ENCODE results near the gene RINL. TPM values are rescaled to one million over a fixed set of nuclear protein-coding genes. Genes with fewer than 3 reads are reported as not detected.
"Not testable (repeated sequence)": the region's sequence is repeated elsewhere in the genome, so short reads cannot be mapped to it uniquely, and the experiment has no call there.

The RINL gene
- total RNA-seq, 1 experiment from 2014 or later: 5.2 TPM

GRCh38 chr19:38875656-38876395 is 2.2 kb downstream of the RINL start:
- no peak for DNase-seq (ENCODE audit: low read depth)

- not testable (repeated sequence) for DNase-seq (ENCODE audit: low read depth)
Observed at GRCh38 chr19:38873400-38873799, 4.7 kb downstream of the RINL start.

DNA sequence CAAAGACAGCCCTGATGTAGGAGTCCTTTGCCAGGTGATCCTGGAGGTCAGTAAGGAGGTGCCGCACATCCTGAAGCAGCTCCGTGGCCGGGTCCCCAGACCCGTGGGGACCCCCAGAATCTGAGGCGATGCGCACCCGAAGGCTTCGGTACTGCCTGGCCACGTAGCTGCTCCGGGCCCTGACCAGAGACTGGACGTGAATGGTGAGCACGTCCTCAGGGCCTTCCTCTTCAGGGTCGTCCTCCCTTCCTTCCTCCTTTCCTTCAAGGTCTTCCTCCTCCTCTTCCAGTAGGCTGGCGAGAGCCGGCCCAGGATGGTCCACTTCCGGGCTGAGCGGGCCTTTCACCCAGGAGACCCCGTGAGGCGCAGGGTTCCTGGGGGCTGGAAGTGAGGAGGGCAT is 7.5 kb downstream of the RINL start:
- no peak for DNase-seq (ENCODE audit: low read depth)

- DNase-seq (ENCODE audit: low read depth): no peak
Observed at GRCh38 chr19:38869836-38870607, 8.1 kb downstream of the RINL start.

DNA sequence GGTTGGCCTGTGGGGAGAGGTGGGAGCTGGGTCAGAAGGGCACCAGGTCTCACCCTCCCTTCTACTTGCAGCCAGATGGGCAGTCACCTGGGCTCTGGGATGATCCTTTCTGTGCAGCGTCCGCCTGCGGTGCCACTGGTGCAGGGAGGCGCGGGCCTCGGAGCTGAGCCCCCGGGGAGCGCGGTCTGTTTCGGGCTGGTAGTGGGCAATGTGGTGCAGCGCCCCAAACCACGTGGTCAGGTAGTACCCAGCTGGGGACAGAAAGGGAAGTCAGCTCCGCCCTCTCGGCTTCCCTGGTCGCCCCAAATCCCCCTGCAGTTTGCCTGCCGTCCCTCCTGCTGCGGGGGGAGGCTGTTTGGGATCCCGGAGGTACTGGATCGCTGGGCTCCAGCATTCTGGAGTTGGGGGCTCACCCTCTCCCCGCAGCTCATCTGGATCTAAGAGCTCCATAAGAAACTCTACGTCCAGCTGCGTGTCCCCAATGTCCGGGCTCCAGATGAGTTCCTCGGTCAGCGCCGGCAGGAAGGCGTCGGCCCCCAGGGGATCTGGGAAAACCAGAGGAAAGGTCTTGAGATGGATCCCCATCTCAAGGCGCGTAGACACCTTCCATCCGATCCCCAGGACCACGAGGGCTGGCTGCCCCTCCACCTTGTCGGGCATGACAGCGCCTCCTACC is 8.8 kb downstream of the RINL start:
- no peak for DNase-seq (ENCODE audit: low read depth)

- DNase-seq (ENCODE audit: low read depth): no peak
Observed at GRCh38 chr19:38868551-38868950, 9.5 kb downstream of the RINL start.

GRCh38 chr19:38867171-38867780 is 10.8 kb downstream of the RINL start:
- no peak for DNase-seq (ENCODE audit: low read depth)

DNA sequence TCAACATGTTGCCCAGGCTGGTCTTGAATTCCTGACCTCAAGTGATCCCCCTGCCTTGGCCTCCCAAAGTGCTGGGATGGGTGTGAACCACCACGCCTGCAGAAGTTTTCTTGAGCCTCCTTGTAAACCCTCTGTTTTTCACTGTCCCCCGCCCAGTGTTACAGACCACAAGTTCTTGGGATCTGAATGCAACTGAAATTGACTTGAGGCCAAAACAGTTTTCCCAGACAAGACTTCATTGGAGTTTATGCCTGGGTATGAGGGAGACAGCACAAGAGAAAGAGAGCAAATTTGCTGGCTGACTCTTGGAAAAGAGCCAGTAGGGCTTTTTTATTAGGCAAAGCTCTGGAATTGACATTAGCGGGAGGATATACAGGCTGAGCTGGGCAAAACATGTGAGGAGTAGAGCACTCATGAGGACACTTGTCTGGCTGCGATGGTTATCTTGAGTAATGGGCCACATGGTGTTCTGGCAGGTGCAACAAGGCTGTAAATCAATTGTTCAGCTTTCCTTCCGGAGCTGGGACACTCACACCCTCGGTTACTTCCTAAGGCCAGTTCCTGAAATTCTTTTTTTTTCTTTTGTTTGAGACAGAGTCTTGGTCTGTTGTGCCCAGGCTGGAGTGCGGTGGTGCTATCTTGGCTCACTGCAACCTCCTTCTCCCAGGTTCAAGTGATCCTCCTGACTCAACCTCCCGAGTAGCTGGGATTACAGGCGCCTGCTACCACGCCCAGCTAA is 15.6 kb downstream of the RINL start:
- DNase-seq (ENCODE audit: low read depth): peak; percentile 18

- no peak for DNase-seq (ENCODE audit: low read depth)
Observed at GRCh38 chr19:38861368-38861767, 16.7 kb downstream of the RINL start.

GRCh38 chr19:38859631-38860204 is 18.4 kb downstream of the RINL start:
- not testable (repeated sequence) for DNase-seq (ENCODE audit: low read depth)

- no peak for DNase-seq (ENCODE audit: low read depth)
Observed at GRCh38 chr19:38856813-38857212, 21.3 kb downstream of the RINL start.

- DNase-seq (ENCODE audit: low read depth): not testable (repeated sequence)
Observed at GRCh38 chr19:38855751-38856150, 22.3 kb downstream of the RINL start.

- DNase-seq (ENCODE audit: low read depth): not testable (repeated sequence)
Observed at GRCh38 chr19:38854961-38855360, 23.1 kb downstream of the RINL start.

GRCh38 chr19:38853214-38853613 is 24.9 kb downstream of the RINL start:
- no peak for DNase-seq (ENCODE audit: low read depth)

DNA sequence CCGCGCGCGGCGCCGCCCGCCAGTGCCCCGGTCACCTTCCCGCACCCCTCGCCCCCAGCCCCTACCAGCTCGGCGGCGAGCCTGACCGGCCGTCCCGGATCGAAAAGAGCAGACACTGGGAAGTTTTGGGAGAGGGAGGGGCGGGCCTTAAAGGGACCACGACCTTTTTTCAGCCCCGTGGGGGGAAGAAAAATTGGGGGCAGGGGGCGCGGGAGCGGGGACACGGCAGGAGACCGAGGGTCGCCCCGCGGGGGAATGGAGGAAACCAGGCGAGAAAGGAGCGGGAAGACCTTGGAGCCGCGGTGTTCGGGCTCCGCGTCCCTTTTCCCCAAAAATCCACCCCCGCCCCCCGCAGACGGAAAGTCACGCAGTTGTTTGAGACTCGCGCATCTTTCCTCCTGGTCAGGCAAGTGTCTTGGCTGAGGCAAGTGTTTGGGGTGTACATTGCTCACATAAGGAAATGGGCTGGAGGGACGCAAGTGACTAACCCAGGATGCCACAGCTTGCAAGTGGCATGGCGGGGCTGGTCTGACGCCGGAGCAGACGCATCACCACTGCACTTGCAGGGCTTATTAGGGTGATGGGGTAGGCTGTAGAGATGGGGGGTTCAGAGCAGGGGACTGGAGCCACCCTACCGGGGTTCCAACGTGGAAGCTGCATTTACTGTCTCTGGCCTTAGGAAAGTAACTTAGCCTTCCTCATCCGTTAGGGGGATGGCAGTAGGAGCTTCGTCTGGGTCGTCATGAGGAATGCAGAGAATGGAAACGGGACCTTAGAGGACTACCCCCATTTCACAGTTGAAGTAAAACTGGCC is 25.6 kb downstream of the RINL start:
- DNase-seq (ENCODE audit: low read depth): peak; percentile 59

GRCh38 chr19:38851622-38852230 is 26.3 kb downstream of the RINL start:
- peak; percentile 80 for DNase-seq (ENCODE audit: low read depth)

DNA sequence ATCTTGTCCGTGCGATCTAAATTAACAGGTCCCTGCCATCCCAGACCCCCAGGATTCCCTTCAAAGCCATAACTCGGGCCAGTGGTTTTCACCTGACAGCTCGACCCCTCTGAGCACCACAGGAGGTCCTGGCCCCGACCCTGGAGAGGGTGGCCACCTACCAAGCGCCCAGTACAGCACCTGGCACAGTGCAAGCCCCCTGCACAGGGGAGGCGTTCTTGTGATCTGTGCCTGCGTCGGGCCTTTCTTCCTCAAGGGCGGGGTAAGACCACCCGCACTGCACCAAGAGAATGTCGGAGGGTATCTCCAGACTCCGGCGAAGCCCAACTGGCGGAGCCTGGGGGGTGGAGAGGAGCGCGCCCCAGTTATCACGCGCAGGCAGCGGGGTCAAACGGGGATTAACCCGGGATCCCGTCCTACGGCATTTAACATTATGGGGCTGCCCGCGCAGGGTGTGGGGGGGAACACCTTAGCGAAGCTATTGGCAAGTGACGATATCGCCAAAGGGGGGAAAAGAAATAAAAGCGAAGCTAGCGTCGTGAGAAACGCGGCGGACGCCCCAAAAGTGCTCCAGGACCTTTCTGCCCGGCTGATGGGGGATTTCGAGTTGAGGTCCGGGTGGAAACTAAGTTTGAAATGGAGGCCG is 27.0 kb downstream of the RINL start:
- no peak for DNase-seq (ENCODE audit: low read depth)

DNA sequence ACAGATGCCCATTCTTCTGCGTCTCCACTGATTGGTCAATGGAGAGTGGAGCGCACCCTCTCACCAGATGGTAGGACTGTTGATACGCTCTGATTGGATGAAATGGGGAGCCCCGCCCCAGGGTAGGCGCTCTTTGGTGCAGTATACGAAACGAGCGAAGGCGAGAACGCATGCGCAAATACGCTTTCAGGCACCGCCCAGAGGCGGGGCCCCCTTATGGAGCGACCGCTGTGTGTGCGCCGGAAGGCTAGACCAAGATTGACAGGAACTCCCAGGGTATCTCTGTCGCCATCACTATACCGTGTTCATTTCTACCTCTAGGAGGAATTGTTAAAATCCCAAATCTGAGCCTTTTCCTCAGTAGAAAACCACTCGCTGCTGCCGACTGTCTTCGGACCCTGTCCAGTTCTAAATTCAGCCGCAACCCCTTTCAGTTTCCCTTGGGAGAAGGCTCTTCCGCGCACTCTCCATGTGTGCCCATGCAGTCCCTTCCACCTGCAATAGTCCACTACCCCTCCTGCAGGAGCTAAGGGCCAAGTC is 27.6 kb downstream of the RINL start:
- DNase-seq (ENCODE audit: low read depth): no peak
